ENCODE data around the gene PDZD8. TPM values are rescaled to one million over a fixed set of nuclear protein-coding genes. Genes with fewer than 3 reads are reported as not detected.

The PDZD8 gene
- total and polyA plus RNA-seq, 2 donors (not counting 1 experiment from before 2014, with no cell fraction given): 15.4 to 34.6 TPM

DNA sequence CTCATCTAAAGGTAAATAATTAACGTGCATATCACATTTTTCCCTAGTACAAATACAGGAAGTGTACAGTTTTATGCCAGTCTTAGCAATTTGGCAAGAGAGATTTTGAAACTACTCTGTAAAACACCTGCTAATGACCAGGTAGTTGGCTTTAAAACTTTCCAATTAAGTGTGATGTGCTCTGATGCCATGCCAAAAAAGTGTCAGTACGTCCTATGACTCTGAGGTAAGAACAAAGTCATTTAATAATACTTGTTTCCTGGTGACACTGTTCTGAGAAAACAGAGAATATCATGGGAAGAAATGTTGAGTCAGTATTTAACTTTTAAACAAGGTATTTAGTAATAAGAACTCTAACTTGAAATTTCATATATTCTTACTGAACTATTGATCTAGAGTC lies 9.6 kb downstream of the PDZD8 start:
- no peak for DNase-seq (ENCODE audit: low read depth in 2 of 2)
- H2AFZ ChIP-seq (ENCODE audit: low read length): no peak overlapping the region
- H3K79me2 ChIP-seq (ENCODE audit: control insufficient read depth, insufficient read depth, low read length): peaks cover 66% of the 10 kb centered on the region
- H3K4me1 ChIP-seq (ENCODE audit: control insufficient read depth, extremely low read depth, insufficient read depth, low read length): peaks cover 6% of the 10 kb centered on the region
- no peak overlapping the region for H3K9ac ChIP-seq (ENCODE audit: insufficient read depth, low read length)
- H4K20me1 ChIP-seq (ENCODE audit: control insufficient read depth, extremely low read depth, insufficient read depth, low read length): no peaks in the 10 kb centered on the region
- no peaks in the 10 kb centered on the region for H3K27me3 ChIP-seq (ENCODE audit: control insufficient read depth, insufficient read depth, low read length)
- H3K36me3 ChIP-seq (ENCODE audit: control insufficient read depth, insufficient read depth, low read length): no peaks in the 10 kb centered on the region
- H3K4me2 ChIP-seq (ENCODE audit: extremely low read depth, insufficient read depth, low read length): no peak overlapping the region
- H3K27ac ChIP-seq (ENCODE audit: insufficient read depth, low read length): no peak overlapping the region
- TF ChIP-seq, protein P1, sequence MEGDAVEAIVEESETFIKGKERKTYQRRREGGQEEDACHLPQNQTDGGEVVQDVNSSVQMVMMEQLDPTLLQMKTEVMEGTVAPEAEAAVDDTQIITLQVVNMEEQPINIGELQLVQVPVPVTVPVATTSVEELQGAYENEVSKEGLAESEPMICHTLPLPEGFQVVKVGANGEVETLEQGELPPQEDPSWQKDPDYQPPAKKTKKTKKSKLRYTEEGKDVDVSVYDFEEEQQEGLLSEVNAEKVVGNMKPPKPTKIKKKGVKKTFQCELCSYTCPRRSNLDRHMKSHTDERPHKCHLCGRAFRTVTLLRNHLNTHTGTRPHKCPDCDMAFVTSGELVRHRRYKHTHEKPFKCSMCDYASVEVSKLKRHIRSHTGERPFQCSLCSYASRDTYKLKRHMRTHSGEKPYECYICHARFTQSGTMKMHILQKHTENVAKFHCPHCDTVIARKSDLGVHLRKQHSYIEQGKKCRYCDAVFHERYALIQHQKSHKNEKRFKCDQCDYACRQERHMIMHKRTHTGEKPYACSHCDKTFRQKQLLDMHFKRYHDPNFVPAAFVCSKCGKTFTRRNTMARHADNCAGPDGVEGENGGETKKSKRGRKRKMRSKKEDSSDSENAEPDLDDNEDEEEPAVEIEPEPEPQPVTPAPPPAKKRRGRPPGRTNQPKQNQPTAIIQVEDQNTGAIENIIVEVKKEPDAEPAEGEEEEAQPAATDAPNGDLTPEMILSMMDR (conservative IDR thresholded peaks at IDR 0.05 in 1 of 2, IDR thresholded peaks at IDR 0.05 in 1 of 2; ENCODE audit: low read depth in 1 of 2, low read length in 2 of 2): no peak
- no peak for TF ChIP-seq EZH2 (IDR thresholded peaks at IDR 0.05; ENCODE audit: low read length, missing control alignments)
- no peak overlapping the region for H3K4me3 ChIP-seq (replicated peaks in 1 of 4; ENCODE audit: control extremely low read depth in 1 of 4, insufficient read depth in 1 of 4, low read depth in 3 of 4, low read length in 4 of 4)
- no peaks in the 10 kb centered on the region for H3K9me3 ChIP-seq (ENCODE audit: control insufficient read depth, insufficient read depth, low read depth, low read length)

DNA sequence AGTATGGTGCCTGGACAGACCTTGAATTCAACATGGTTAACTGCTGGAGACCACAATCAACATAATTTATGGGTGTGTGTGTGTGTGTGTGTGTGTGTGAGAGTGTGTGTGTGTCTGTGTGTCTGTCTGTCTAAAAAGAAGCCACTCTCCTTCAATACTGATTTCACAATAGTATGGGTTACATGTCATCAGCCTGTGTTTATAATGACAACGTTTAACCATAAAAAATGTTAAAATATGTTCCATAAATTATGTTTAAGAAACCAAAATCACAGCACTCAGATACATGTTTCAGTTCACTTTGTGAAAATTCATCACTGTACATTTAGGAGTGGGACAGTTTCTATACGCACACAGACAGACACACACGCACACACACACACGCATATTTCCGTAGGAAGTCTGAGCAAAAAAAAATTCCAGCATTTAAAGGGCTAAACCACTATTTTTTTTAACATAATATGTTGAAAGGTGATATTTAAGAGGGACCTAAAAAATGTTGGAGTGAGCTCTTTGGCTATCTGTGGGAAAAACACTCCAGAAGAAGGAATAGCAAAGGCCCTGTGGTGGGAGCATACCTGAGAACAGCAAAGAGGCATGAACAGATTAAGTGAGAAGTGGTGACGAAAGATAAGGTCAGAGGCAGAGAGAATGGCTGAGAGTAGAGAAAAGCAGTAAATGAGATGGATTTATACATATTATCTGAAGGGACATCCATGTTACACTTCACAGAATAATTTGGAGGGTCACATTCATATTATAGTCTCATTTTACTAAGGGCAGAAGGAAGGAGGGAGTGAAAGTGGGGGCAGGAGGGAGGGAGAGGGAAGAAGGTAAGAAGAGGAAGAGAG lies 10.9 kb downstream of the PDZD8 start:
- DNase-seq (ENCODE audit: low read depth in 2 of 2): peak; percentile 32 to 64
- Histone ChIP-seq H3K4me2 (ENCODE audit: extremely low read depth, insufficient read depth, low read length) (no peak overlapping the region), H3K9me3 (ENCODE audit: control insufficient read depth, insufficient read depth, low read depth, low read length) (no peaks in the 10 kb centered on the region), H3K27me3 (ENCODE audit: control insufficient read depth, insufficient read depth, low read length) (no peaks in the 10 kb centered on the region), H4K20me1 (ENCODE audit: control insufficient read depth, extremely low read depth, insufficient read depth, low read length) (no peaks in the 10 kb centered on the region), H3K4me3 (replicated peaks in 1 of 4; ENCODE audit: control extremely low read depth in 1 of 4, insufficient read depth in 1 of 4, low read depth in 3 of 4, low read length in 4 of 4) (no peak overlapping the region), H3K27ac (ENCODE audit: insufficient read depth, low read length) (no peak overlapping the region), H3K9ac (ENCODE audit: insufficient read depth, low read length) (no peak overlapping the region), H3K79me2 (ENCODE audit: control insufficient read depth, insufficient read depth, low read length) (peaks cover 61% of the 10 kb centered on the region), H3K36me3 (ENCODE audit: control insufficient read depth, insufficient read depth, low read length) (no peaks in the 10 kb centered on the region), H2AFZ (ENCODE audit: low read length) (no peak overlapping the region), H3K4me1 (ENCODE audit: control insufficient read depth, extremely low read depth, insufficient read depth, low read length) (peaks cover 6% of the 10 kb centered on the region)
- TF ChIP-seq, protein P1 (conservative IDR thresholded peaks at IDR 0.05 in 1 of 2, IDR thresholded peaks at IDR 0.05 in 1 of 2; ENCODE audit: low read depth in 1 of 2, low read length in 2 of 2): no peak
- no peak for TF ChIP-seq EZH2 (IDR thresholded peaks at IDR 0.05; ENCODE audit: low read length, missing control alignments)

DNA sequence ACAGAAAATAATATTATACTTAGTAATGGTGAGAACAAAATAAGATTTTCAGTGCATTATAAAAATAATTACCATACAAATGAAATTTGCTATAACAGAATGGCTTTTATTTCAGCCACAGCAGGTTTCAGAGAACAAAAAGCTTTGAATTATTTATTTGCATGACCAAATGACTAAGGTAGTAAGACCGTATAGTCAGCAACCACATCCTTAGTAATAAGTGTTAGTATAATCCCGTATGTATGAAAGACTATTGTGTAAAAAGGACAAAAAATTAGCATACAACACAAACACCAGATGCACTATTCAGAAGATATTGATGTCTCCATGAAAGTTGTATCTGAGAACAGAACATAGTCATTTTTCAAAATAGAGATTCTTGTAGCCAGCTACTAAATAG lies 12.2 kb downstream of the PDZD8 start:
- Histone ChIP-seq H2AFZ (ENCODE audit: low read length) (no peak overlapping the region), H3K4me3 (replicated peaks in 1 of 4; ENCODE audit: control extremely low read depth in 1 of 4, insufficient read depth in 1 of 4, low read depth in 3 of 4, low read length in 4 of 4) (no peak overlapping the region), H3K27ac (ENCODE audit: insufficient read depth, low read length) (no peak overlapping the region), H3K27me3 (ENCODE audit: control insufficient read depth, insufficient read depth, low read length) (no peaks in the 10 kb centered on the region), H3K4me2 (ENCODE audit: extremely low read depth, insufficient read depth, low read length) (no peak overlapping the region), H3K9me3 (ENCODE audit: control insufficient read depth, insufficient read depth, low read depth, low read length) (no peaks in the 10 kb centered on the region), H3K36me3 (ENCODE audit: control insufficient read depth, insufficient read depth, low read length) (no peaks in the 10 kb centered on the region), H3K4me1 (ENCODE audit: control insufficient read depth, extremely low read depth, insufficient read depth, low read length) (peaks cover 6% of the 10 kb centered on the region), H3K79me2 (ENCODE audit: control insufficient read depth, insufficient read depth, low read length) (peaks cover 56% of the 10 kb centered on the region), H4K20me1 (ENCODE audit: control insufficient read depth, extremely low read depth, insufficient read depth, low read length) (no peaks in the 10 kb centered on the region), H3K9ac (ENCODE audit: insufficient read depth, low read length) (no peak overlapping the region)
- DNase-seq (ENCODE audit: low read depth in 2 of 2): peak; percentile 41 to 87
- TF ChIP-seq EZH2 (IDR thresholded peaks at IDR 0.05; ENCODE audit: low read length, missing control alignments): no peak
- TF ChIP-seq, protein P1 (conservative IDR thresholded peaks at IDR 0.05 in 1 of 2, IDR thresholded peaks at IDR 0.05 in 1 of 2; ENCODE audit: low read depth in 1 of 2, low read length in 2 of 2): no peak

Data from fibroblast of lung (primary cell).